ENCODE results near the gene FGA. TPM values are rescaled to one million over a fixed set of nuclear protein-coding genes. Genes with fewer than 3 reads are reported as not detected.

The FGA gene
- total and polyA plus RNA-seq, 12 donors = 0.01 to 0.37 TPM; not detected in 10

GRCh38 chr4:154622598-154622997 is 32.1 kb upstream of the FGA start:
- peaks cover 0 to 9% (median 7%) of the 10 kb centered on the region in 9 donors for H3K4me1 ChIP-seq
- no peaks in the 10 kb centered on the region for H3K9me3 ChIP-seq
- DNase-seq (no peak), ATAC-seq (no peak)
- intact Hi-C loops (cut with DNase I) = loop anchor here in 4 of 10 donors (5.0 kb wide), 2 partner anchors 65 to 70 kb away; partner anchors contain the start of gene PLRG1 (in 3 of the 4)
- H3K36me3 ChIP-seq = no peaks in the 10 kb centered on the region
- H3K4me3 ChIP-seq = no peak overlapping the region
- H3K27me3 ChIP-seq = peaks cover 0 to 22% (median 15%) of the 10 kb centered on the region in 7 donors
- no peak overlapping the region for H3K27ac ChIP-seq
- peak in 7 of 9 donors; percentile 18 to 50 (median 45) for TF ChIP-seq CTCF (IDR thresholded peaks at IDR 0.05)

- TF ChIP-seq CTCF (IDR thresholded peaks at IDR 0.05) = no peak
- H3K4me3 ChIP-seq = no peak overlapping the region
- H3K4me1 ChIP-seq = peaks cover 0 to 5% (median 0%) of the 10 kb centered on the region in 9 donors
- intact Hi-C loops (cut with DNase I) = loop anchor here in 4 of 10 donors (5.0 kb wide), 2 partner anchors 63 to 68 kb away; partner anchors contain the start of gene PLRG1 (in 3 of the 4)
- no peak for DNase-seq
- WGBS, 2 donors = 0 to 49% methylated on average over 1 of the region's 1 CpG
- H3K36me3 ChIP-seq = no peaks in the 10 kb centered on the region
- no peaks in the 10 kb centered on the region for H3K9me3 ChIP-seq
- ATAC-seq = no peak
- no peak overlapping the region for H3K27ac ChIP-seq
- peaks cover 0 to 3% (median 0%) of the 10 kb centered on the region in 7 donors for H3K27me3 ChIP-seq
Observed at GRCh38 chr4:154620111-154620510, 29.6 kb upstream of the FGA start.

- H3K4me1 ChIP-seq = peaks cover 0 to 5% (median 0%) of the 10 kb centered on the region in 9 donors
- no peaks in the 10 kb centered on the region for H3K9me3 ChIP-seq
- H3K27ac ChIP-seq = no peak overlapping the region
- TF ChIP-seq CTCF (IDR thresholded peaks at IDR 0.05) = peak; percentile 8 to 64 (median 53)
- WGBS, 2 donors = 35 to 36% methylated on average over 4 of the region's 4 CpGs
- H3K36me3 ChIP-seq = no peaks in the 10 kb centered on the region
- ATAC-seq = no peak
- DNase-seq = no peak
- peaks cover 0 to 3% (median 0%) of the 10 kb centered on the region in 7 donors for H3K27me3 ChIP-seq
- intact Hi-C loops (cut with DNase I) = loop anchor here in 4 of 10 donors (2.0 to 10.0 kb wide), 3 partner anchors 64 to 67 kb away; partner anchors contain the start of gene PLRG1 (in 3 of the 4)
- no peak overlapping the region for H3K4me3 ChIP-seq
Observed at GRCh38 chr4:154618708-154619315, 28.3 kb upstream of the FGA start.

GRCh38 chr4:154617820-154618317 is 27.3 kb upstream of the FGA start:
- no peak for TF ChIP-seq CTCF (IDR thresholded peaks at IDR 0.05)
- peaks cover 0 to 5% (median 0%) of the 10 kb centered on the region in 9 donors for H3K4me1 ChIP-seq
- DNase-seq (no peak), ATAC-seq (no peak)
- H3K36me3 ChIP-seq = no peaks in the 10 kb centered on the region
- intact Hi-C loops (cut with DNase I) = loop anchor here in 5 of 10 donors (2.0 to 10.0 kb wide), 4 partner anchors 63 to 67 kb away; partner anchors contain the start of gene PLRG1 (in 4 of the 5)
- no peak overlapping the region for H3K4me3 ChIP-seq
- no peaks in the 10 kb centered on the region for H3K9me3 ChIP-seq
- H3K27me3 ChIP-seq = no peaks in the 10 kb centered on the region
- 71 to 75% methylated on average over 5 of the region's 5 CpGs for WGBS, 2 donors
- no peak overlapping the region for H3K27ac ChIP-seq

Data from heart right ventricle (tissue), 16 donors.